ENCODE measurements around the gene RBM38.
"Not testable (repeated sequence)": the region's sequence is repeated elsewhere in the genome, so short reads cannot be mapped to it uniquely, and the experiment has no call there.

RBM38 gene

DNA sequence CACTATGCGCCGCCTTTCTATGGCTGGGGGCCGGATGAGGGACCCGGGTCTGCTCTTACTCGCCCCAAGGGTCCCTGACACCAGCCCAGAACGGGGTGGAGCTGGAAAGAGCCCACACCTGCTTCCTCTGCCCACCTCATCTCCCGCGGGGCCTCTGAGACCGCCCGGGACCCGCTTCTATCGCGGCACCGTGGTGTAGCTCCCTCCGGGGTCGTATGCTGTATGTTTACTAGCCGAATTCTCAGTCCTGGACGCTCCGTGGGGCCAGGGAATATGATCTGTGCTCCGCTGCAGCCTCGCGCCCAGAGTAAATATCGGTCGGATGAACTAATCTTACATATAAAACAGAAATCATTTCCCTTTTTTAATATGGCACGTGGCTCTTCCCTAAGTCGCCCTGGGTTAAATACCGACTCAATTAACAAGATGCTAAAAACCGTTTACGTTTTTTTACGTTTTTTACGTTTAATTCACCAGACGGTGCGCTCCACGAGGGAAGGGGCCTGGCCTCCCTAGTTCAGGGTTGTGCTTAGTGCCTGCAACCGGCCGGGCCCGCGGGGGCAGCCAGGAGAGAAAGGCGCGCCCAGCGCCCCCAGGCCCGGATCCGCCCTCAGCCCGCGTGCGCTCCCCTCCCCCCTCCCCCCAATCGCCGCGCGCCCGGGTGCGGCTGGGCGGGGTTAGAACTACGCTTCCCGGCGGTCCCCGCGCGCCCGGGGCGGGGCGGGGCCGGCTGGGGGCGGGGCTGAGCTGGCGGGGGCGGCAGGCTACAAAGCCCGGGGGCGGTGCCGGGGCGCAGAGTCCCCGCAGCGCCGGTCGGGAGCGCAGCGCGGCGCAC lies at the start of gene RBM38:
Gene RBM38 (plus strand): TSS at position 793 of the 835 bp plus-strand sequence. CDS start 186 bp downstream, outside the sequence.
- DNase-seq, result peak; percentile 86

DNA sequence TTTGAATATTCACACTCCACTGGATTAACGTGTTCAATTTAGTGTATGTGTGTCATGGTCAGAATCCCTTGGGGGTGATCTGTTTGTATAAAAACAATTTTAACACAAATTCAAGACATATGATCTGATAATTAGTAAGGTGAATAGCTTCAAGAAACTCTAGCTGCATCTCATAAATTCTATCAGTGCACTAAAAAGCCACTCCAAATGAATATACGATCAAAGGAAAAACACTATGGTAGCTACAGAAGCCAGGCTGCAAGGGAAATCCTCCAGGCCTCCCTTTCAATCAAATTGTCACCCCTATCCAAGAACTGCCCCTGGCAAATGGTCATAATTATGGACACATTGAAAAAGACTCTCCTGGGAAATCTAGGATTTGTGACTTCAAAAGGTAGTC lies 49.5 kb upstream of the RBM38 start:
- no peak for DNase-seq

DNA sequence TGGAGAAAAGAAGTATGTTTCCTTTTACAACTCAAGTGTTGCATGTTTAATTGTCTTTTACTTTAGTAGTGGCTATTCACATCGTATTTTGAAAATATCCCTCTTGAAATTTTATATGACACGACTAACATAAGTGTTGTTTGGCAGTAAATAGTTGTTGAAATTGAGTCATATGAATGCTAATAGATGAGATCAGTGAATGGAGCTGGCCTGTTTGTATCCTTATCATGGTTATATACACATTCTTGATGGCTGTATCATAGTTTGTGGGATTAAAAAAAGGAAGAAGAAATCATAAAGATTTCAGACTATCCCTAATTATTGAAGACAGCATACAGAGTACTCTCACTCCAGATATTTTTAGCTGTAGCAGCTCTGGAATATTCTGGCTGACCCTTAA lies 48.4 kb upstream of the RBM38 start:
- DNase-seq, result no peak

GRCh38 chr20:57346477-57346876 lies 44.7 kb upstream of the RBM38 start:
- DNase-seq, result peak; percentile 70

DNA sequence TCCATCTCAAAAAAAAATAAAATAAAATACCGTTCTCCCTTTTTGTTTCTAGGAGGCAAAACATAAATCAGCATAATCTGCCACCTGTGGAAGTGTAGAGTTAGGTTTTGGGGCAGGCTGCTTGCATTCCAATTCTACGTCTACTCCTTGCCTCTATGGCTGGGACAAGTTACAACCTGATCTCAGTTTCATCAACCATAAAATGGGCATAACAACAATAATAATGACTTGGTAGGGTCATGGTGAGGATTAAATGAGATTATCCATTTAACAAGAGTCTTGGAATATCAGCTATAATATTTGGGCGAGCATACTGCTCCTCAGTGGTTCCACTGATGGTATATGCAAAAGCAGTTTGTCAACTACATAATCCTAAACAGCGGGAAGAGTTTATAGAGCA lies 43.8 kb upstream of the RBM38 start:
- no peak for DNase-seq

- DNase-seq, result not testable (repeated sequence)
Observed at GRCh38 chr20:57348200-57348921, 42.8 kb upstream of the RBM38 start.

DNA sequence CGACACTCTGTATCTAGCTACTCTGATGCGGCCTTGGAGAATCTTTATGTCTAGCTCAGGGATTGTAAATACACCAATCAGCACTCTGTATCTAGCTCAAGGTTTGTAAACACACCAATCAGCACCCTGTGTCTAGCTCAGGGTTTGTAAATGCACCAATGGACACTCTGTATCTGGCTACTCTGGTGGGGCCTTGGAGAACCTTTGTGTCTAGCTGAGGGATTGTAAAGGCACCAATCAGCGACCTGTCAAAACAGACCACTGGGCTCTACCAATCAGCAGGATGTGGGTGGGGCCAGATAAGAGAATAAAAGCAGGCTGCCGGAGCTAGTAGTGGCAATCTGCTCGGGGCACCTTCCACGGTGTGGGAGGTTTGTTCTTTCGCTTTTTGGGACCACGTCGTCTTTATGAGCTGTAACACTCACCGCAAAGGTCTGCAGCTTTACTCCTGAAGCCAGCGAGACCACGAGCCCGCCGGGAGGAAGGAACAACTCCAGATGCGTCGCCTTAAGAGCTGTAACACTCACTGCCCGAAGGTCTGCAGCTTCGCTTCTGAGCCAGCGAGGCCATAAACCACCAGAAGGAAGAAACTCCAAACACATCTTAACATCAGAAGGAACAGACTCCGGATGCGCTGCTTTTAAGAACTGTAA lies 42.1 kb upstream of the RBM38 start:
- not testable (repeated sequence) for DNase-seq

DNA sequence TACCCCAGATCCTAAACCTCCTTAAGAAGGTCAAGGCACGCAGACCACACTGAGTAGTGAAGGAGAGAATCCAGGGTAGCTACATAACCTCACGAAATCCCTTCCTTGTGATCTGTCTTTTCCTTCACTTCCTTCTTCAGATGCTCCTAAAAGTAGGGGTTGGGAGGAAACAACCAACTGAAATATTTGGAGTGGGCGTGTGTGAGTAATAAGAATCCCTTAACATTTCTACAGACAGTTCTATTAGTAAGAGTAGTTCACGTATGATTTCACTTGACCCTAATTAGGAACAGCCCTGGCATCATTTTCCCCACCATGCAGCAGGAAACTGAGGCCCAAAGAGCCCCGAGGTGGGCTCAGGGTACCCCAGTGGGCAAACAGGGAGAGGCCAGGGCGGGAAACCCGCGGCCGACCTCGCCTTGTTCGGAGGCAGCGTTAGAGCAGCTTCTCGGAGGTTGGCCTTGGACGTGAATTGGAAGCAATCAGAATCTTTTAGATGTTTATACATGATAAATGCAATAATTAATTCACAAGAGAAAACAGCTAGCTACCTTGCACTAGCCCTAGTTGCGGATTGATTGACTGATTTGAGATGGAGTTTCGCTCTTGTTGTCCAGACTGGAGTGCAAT lies 41.0 kb upstream of the RBM38 start:
- DNase-seq, result no peak

GRCh38 chr20:57350726-57351041 lies 40.5 kb upstream of the RBM38 start:
- not testable (repeated sequence) for DNase-seq

DNA sequence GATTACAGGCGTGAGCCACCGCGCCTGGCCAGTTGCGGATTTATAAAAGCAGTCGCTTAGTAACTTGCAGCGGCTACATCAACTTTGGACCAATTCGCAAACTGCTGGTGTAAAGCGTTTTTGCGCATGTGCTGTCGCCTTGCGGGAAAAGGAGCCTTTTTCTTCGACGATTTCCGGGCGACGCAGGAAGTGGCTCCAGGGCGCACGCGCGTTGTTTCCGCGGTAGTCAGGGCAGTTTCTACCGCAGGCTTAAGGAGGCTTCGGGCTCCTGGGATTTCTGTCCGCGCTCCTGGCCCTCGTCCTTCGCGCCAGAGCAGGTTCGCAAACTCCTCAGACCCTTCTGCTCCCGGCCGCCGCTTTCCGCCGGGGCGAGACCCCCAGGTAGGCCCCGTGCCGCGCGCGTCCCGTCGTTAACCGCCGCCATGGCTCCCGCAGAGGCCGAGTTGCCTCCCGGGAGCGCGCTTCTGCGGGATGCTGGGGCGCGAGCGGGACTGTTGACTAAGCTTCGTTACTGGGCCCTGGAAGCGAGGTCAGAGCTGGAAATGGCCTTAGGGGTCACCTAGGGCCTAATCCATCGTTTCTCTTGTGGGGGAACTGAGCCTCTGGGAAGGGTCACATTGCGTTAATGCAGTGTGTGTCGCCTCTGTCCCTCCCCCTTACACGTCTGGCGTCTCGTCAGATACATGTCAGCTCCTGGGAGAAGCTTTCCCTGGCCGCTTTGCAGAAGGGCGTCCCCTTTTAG lies 40.0 kb upstream of the RBM38 start, which contains the start of gene RAE1:
Gene RAE1 (plus strand): TSS at position 214 of the 742 bp plus-strand sequence. CDS start 2,784 bp downstream, outside the sequence.
- DNase-seq, result peak; percentile 94

DNA sequence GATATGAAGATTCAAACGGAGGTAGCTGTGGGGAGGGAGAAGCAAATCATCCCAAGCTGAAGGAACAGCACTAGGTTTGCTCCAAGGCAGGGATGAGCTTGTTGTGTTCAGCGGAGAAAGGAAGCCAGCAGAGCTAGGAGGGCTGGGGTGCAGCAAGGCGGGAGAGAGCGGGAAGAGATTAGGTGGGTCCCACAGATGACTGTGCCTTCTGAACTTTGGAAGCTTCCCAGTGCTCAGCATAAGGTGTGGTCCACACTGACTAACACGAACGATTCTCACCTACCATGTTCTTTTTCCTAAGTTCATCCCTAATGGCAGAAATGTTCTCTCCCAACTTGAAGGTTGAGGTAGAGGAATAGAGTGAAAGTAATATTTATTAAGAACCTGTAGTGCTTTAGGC lies 38.9 kb upstream of the RBM38 start:
- no peak for DNase-seq

GRCh38 chr20:57353351-57353750 lies 37.8 kb upstream of the RBM38 start:
- DNase-seq, result no peak

GRCh38 chr20:57361517-57361916 lies 29.7 kb upstream of the RBM38 start:
- no peak for DNase-seq

DNA sequence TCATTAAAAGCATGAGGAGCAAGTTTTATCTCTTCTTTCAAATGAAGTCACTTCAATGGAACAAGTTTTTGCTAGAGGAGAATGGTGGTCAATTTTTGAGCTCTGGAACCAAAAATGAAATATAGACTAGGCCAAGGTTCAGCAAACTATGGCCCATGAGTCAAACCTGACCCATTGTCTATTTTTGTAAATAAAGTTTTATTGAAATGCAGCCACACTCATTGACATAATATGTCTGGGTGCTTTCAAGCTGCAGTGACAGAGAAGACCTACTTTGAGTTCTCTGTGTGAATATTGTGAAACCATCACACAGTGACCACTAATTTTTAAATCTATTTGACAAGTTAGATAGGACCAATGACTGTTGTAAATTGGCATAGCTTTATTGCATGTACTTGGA lies 26.7 kb upstream of the RBM38 start:
- no peak for DNase-seq

- no peak for DNase-seq
Observed at GRCh38 chr20:57369596-57369995, 21.6 kb upstream of the RBM38 start.

- DNase-seq, result no peak
Observed at GRCh38 chr20:57370316-57370715, 20.9 kb upstream of the RBM38 start.

- no peak for DNase-seq
Observed at GRCh38 chr20:57371363-57371762, 19.8 kb upstream of the RBM38 start.

GRCh38 chr20:57372157-57372556 lies 19.0 kb upstream of the RBM38 start:
- no peak for DNase-seq

DNA sequence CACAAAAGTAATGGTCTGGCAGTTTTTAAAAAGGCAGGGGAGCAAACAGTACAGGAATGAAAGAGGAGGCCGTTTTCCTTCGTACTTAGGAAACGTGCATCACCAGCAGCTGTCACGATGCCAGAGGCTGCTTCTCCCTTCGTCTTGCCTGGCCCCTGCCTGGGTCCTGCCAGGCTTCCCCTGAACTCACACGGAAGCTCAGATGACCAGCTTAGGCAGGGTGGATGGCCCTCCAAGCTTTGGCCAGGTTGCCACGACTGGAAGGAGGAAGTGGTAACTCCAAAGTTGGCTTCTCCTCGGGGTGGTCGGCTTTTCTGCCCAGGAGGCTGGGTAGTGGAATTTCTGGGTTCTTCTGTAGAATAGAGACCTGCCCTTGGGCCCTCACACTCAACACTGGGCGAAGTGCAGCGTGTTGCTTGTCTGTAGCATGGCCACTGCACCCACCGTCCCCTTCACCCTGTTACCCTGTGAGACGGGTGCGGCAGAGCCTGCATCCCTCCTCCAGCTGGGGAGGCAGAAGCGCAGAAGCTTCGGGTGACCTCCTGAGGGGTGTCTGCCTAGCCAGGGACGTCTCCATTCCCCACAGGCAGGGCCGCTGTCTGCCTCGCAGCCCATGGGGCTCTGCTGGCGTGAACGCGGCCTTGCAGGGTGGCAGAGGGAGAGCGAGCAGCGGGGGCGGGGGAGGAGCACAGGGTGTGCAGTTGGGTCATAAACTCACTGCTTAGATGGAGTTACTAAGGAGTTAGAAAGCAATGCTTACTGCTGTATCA lies 18.4 kb upstream of the RBM38 start:
- no peak for DNase-seq

GRCh38 chr20:57374343-57374930 lies 16.8 kb upstream of the RBM38 start:
- no peak for DNase-seq

DNA sequence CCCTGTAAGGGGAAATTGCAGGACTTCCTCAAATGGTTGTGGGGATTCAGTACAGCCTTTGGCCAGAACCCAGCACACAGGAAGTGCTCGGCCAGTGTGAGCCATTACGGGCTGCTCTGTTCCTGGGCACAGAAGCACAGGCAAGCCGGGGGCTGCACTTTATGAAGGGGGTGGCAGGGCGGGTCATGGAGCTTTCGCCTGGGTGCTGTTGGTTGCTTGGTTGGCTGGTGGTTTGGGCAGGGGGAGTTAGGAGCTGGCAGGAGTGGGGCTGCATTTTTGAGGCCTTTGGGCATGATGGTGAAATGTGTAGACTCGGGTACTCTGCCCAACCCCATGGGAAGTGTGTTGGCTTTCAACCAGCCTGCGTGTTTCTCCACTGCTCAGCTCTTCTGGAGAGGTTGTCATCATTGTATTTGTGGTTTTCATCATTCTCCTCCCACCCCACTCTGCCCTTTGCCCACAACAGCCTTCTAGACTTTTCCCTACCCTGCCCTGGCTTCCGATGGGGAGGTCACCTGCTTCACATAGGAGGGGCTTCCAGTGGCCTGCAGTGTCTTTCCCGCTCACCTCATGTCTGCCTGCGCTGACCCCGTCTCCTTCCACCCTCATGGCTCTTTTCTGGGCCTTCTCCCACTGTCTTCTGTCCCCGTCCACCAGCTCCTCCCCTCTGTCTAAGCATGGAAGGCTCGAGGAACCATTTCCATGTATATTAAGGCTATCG lies 16.1 kb upstream of the RBM38 start:
- no peak for DNase-seq

Data from NCI-H345 (cell line).